ENCODE results near the gene SCUBE3. TPM values are rescaled to one million over a fixed set of nuclear protein-coding genes. Genes with fewer than 3 reads are reported as not detected.

The SCUBE3 gene
- total and polyA plus RNA-seq, 9 of the 15 experiments (the other 6 are each of a cell fraction or from before 2014, with no cell fraction given) = 0.01 to 0.11 TPM; not detected in 7

DNA sequence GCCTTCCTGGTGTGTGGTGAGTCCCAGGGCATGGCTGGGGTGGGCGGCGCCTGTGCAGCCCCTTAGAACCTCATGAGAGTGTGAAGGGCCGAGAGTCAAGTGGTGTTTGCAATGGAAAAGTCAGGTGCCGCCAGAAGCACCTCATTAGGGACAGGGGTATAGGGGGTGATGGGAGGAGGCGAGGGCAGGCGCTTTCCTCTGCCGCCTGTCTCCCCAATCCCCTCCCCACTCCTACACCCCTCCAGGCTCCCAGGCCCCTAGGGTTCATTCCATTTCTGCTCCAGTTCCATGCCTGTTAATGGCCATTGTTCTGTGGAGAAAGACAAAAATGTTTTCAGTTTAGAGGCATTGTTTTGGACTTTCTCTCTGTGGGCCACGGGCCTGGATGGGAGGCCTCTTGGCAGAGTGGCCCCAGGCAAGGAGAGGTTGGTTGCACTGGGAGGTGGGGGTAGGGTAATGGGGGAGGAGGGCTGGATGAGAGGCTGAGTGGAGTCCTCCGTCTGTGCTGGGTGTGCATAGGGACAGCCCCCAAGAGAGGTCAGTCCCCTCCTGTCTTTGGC is 21.4 kb upstream of the SCUBE3 start:
- H3K4me1 ChIP-seq (replicated peaks in 1 of 2; ENCODE audit: control insufficient read depth in 2 of 2, insufficient read depth in 2 of 2, low read length in 2 of 2) = peaks cover 4 to 12% of the 10 kb centered on the region in 2 experiments; a peak in 3 of 5 replicates
- no peak overlapping the region for H2AFZ ChIP-seq (ENCODE audit: low read depth, low read length)
- no peaks in the 10 kb centered on the region for H4K20me1 ChIP-seq (replicated peaks; ENCODE audit: control insufficient read depth, insufficient read depth, low read length)
- ATAC-seq (no peak), DNase-seq (ENCODE audit: extremely low read depth in 1 of 4, low spot score in 3 of 4) (no peak), FAIRE-seq (no peak)
- no TSS peak for BruUV-seq (replicated peaks)
- H3K9ac ChIP-seq (ENCODE audit: insufficient read depth in 1 of 2, low read depth in 2 of 2, low read length in 2 of 2) = no peak overlapping the region
- H3K4me2 ChIP-seq (ENCODE audit: insufficient read depth, low read length) = no peak overlapping the region
- intact Hi-C loops (cut with micrococcal nuclease) = no loop called here
- H3K36me3 ChIP-seq (ENCODE audit: control insufficient read depth, insufficient read depth, low read length) = no peaks in the 10 kb centered on the region
- H3K27me3 ChIP-seq (ENCODE audit: control insufficient read depth in 2 of 2, insufficient read depth in 2 of 2, low read length in 2 of 2) = peaks cover 7 to 22% of the 10 kb centered on the region in 2 experiments; a peak in 4 of 5 replicates
- POLR2A ChIA-PET = interaction anchor here (0.6 to 1.5 kb wide), 4 partner anchors 13 to 1628 kb away, joined by 3 to 4 read pairs (median 3); no protein-coding TSS in a partner anchor
- no peaks in the 10 kb centered on the region for H3K79me2 ChIP-seq (ENCODE audit: control insufficient read depth, insufficient read depth, low read length)
- no peak for TF ChIP-seq HMGN3 (IDR thresholded peaks at IDR 0.05; ENCODE audit: borderline replicate concordance, extremely low read depth, insufficient read length, low read depth, low read length)
- TF ChIP-seq BMI1 (IDR thresholded peaks at IDR 0.05; ENCODE audit: low read length) = no peak
- no peaks in the 10 kb centered on the region for H3K9me1 ChIP-seq (ENCODE audit: control insufficient read depth, insufficient read depth, low read length)
- WGBS (ENCODE audit: insufficient coverage, low coverage, missing lambda C conversion rate) = 28% methylated on average over 7 of the region's 9 CpGs
- H3K27ac ChIP-seq (ENCODE audit: extremely low read depth, low read depth, low read length) = no peak overlapping the region
- H3K9me3 ChIP-seq (replicated peaks; ENCODE audit: control insufficient read depth, insufficient read depth, low read depth, low read length) = no peaks in the 10 kb centered on the region
- in situ Hi-C loops (cut with MboI) = no loop called here
- H3K4me3 ChIP-seq = no peak overlapping the region
- CTCF ChIA-PET (ENCODE audit: low intra/inter-chr PET ratio) = no interaction called here

DNA sequence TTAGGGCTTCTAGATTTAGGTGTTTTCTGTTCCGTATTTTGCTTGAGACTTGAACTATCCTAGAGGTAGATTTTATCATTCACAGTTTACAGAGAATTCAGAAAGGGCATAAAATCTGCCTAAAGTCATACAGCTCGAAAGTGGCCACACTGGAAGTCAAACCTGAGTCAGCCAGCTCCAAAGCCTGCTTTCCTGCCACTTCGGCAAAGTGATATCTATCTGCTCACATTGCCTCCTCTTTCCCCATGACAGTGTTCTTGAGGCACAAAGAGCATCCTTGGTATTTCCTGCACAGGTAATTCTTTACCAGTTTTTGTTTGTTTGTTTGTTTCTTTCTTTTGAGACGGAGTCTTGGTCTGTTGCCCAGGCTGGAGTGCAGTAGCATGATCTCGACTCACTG is 19.4 kb upstream of the SCUBE3 start:
- Histone ChIP-seq H3K4me1 (replicated peaks in 1 of 2; ENCODE audit: control insufficient read depth in 2 of 2, insufficient read depth in 2 of 2, low read length in 2 of 2) (peaks cover 4 to 12% of the 10 kb centered on the region in 2 experiments; a peak in 3 of 5 replicates), H3K27ac (ENCODE audit: extremely low read depth, low read depth, low read length) (no peak overlapping the region), H4K20me1 (replicated peaks; ENCODE audit: control insufficient read depth, insufficient read depth, low read length) (no peaks in the 10 kb centered on the region; the same call in 1 of the 2 replicates), H3K9me1 (ENCODE audit: control insufficient read depth, insufficient read depth, low read length) (no peaks in the 10 kb centered on the region), H3K4me2 (ENCODE audit: insufficient read depth, low read length) (no peak overlapping the region), H3K9ac (ENCODE audit: insufficient read depth in 1 of 2, low read depth in 2 of 2, low read length in 2 of 2) (no peak overlapping the region), H2AFZ (ENCODE audit: low read depth, low read length) (no peak overlapping the region), H3K79me2 (ENCODE audit: control insufficient read depth, insufficient read depth, low read length) (no peaks in the 10 kb centered on the region), H3K36me3 (ENCODE audit: control insufficient read depth, insufficient read depth, low read length) (no peaks in the 10 kb centered on the region), H3K9me3 (replicated peaks; ENCODE audit: control insufficient read depth, insufficient read depth, low read depth, low read length) (no peaks in the 10 kb centered on the region), H3K4me3 (no peak overlapping the region), H3K27me3 (ENCODE audit: control insufficient read depth in 2 of 2, insufficient read depth in 2 of 2, low read length in 2 of 2) (peaks cover 5 to 16% of the 10 kb centered on the region in 2 experiments)
- 0 out of 3 replicates have a peak, but pooled peaks have one; percentile 22 for ATAC-seq
- in situ Hi-C loops (cut with MboI) = no loop called here
- no TSS peak for BruUV-seq (replicated peaks)
- WGBS (ENCODE audit: insufficient coverage, low coverage, missing lambda C conversion rate) = 9% methylated on average over 5 of the region's 5 CpGs
- ChIA-PET CTCF (ENCODE audit: low intra/inter-chr PET ratio) (no interaction called here), POLR2A (interaction anchor here (0.6 kb wide), 1 partner anchor 740 kb away, joined by 3 read pairs; no protein-coding TSS in a partner anchor)
- no peak for TF ChIP-seq PCBP2 (IDR thresholded peaks at IDR 0.05; ENCODE audit: low read depth, low read length, poor library complexity, severe bottlenecking)
- no peak for TF ChIP-seq SRSF9 (IDR thresholded peaks at IDR 0.05; ENCODE audit: borderline replicate concordance, low read depth, low read length)
- no peak for TF ChIP-seq KLF6 (CRISPR knock-in tag; IDR thresholded peaks at IDR 0.05; ENCODE audit: borderline replicate concordance)
- DNase-seq (ENCODE audit: extremely low read depth in 1 of 4, low spot score in 3 of 4) = no peak
- no peak for FAIRE-seq
- intact Hi-C loops (cut with micrococcal nuclease) = no loop called here
